Endothelial cell of umbilical vein (primary cell): ENCODE data around the gene CLCN3. TPM values are rescaled to one million over a fixed set of nuclear protein-coding genes. Genes with fewer than 3 reads are reported as not detected.

Experiments used
- BruUV-seq: library from RNA; stranded (reverse); fragments of 400-500 nt; replicated peaks from 2 replicates; lab custom pipeline; 2021; lab: Mats Ljungman, UMichigan
- CTCF ChIA-PET: fragments of 300-600, 350-600 bp; sonication (Branson Sonifier 250); formaldehyde crosslinking; loops from one replicate; lab custom pipeline; 2021; ENCODE audit warnings: antibody characterized with exemption, inconsistent platforms; lab: Charles Lee
- POLR2A ChIA-PET: fragments of 300-600, 350-600 bp; sonication (Branson Sonifier 250); formaldehyde crosslinking; loops from one replicate; lab custom pipeline; 2021; ENCODE audit warnings: antibody characterized with exemption, inconsistent platforms; lab: Charles Lee
- DNase-seq: peaks from one replicate; pipeline ENCODE4 v3.0.0-alpha.2; 2011; ENCODE audit warnings: low read depth, low spot score
- FAIRE-seq: peaks from 2 replicates; lab custom pipeline; 2011; peaks lifted over from hg19 to GRCh38; lab: Jason Lieb, UNC
- H2AFZ ChIP-seq: 2 replicates; pipeline ENCODE4 v1.6.0; 2012; ENCODE audit warnings: low read depth, low read length, control low read depth, inconsistent platforms
- H3K27ac ChIP-seq: 2 replicates; pipeline ENCODE4 v1.5.1; 2011; ENCODE audit warnings: low read depth, mild to moderate bottlenecking, control low read depth, low read length, moderate library complexity; ENCODE audit not compliant: insufficient read depth
- H3K27me3 ChIP-seq, 2 experiments: 2 replicates each; pipeline versions ENCODE4 v1.6.0 to v1.6.1; 2011; ENCODE audit warnings: low read length in 2 of 2, mixed read lengths in 1 of 2; ENCODE audit not compliant: control insufficient read depth in 2 of 2, insufficient read depth in 2 of 2
- H3K36me3 ChIP-seq, 2 experiments: 2 replicates in 1 of 2; 3 replicates in 1 of 2; pipeline ENCODE4 v1.5.1; 2011; ENCODE audit warnings: low read length in 2 of 2, mild to moderate bottlenecking in 1 of 2, moderate library complexity in 1 of 2; ENCODE audit not compliant: control insufficient read depth in 2 of 2, insufficient read depth in 2 of 2; ENCODE audit errors: extremely low read depth in 1 of 2
- H3K4me1 ChIP-seq: 3 replicates; pipeline ENCODE4 v1.5.1; 2011; ENCODE audit warnings: mild to moderate bottlenecking, low read length; ENCODE audit not compliant: control insufficient read depth, insufficient read depth; ENCODE audit errors: extremely low read depth
- H3K4me2 ChIP-seq: 2 replicates; pipeline ENCODE4 v1.6.1; 2011; ENCODE audit warnings: low read length, control low read depth, mixed read lengths; ENCODE audit not compliant: insufficient read depth
- H3K4me3 ChIP-seq, 3 experiments: fragments of 200-600 bp in 1 of 3; sonication (generic), shearing (Covaris generic) in 1 of 3; replicated peaks in 1 of 3; 2 replicates each; pipeline ENCODE4 v1.5.1; 2011 to 2016; ENCODE audit warnings: control low read depth in 3 of 3, low read length in 3 of 3, mild to moderate bottlenecking in 2 of 3, inconsistent platforms in 1 of 3, low read depth in 1 of 3, moderate library complexity in 1 of 3; ENCODE audit not compliant: insufficient read depth in 1 of 3
- H3K79me2 ChIP-seq: 2 replicates; pipeline ENCODE4 v1.6.0; 2012; ENCODE audit warnings: low read length, inconsistent platforms; ENCODE audit not compliant: control insufficient read depth, insufficient read depth
- H3K9ac ChIP-seq: replicated peaks from 2 replicates; pipeline ENCODE3; 2011; ENCODE audit warnings: low read length, control low read depth; ENCODE audit not compliant: insufficient read depth; ENCODE audit errors: extremely low read depth
- H3K9me1 ChIP-seq: replicated peaks from 3 replicates; pipeline ENCODE4 v1.6.0; 2011; ENCODE audit warnings: mild to moderate bottlenecking, low read length; ENCODE audit not compliant: control insufficient read depth, insufficient read depth; ENCODE audit errors: extremely low read depth
- H3K9me3 ChIP-seq: replicated peaks from 2 replicates; pipeline ENCODE4 v1.5.1; 2012; ENCODE audit warnings: low read length, inconsistent platforms; ENCODE audit not compliant: control insufficient read depth, insufficient read depth
- H4K20me1 ChIP-seq: replicated peaks from 2 replicates; pipeline ENCODE3; 2011; ENCODE audit warnings: mild to moderate bottlenecking, low read length; ENCODE audit not compliant: control insufficient read depth, insufficient read depth; ENCODE audit errors: extremely low read depth
- EZH2 ChIP-seq: IDR thresholded peaks from 2 replicates; pipeline ENCODE4 v1.6.1; 2012; ENCODE audit warnings: borderline replicate concordance, low read depth, mild to moderate bottlenecking, moderate library complexity, low read length, inconsistent platforms; ENCODE audit not compliant: severe bottlenecking
- FOS ChIP-seq: IDR thresholded peaks from 2 replicates; pipeline ENCODE4 v1.6.1; 2011; ENCODE audit warnings: mild to moderate bottlenecking, low read length, moderate library complexity, borderline replicate concordance; ENCODE audit not compliant: insufficient read depth
- GATA2 ChIP-seq: IDR thresholded peaks from 2 replicates; pipeline ENCODE4 v1.7.0; 2011; ENCODE audit warnings: low read depth, mild to moderate bottlenecking, moderate library complexity, mixed read lengths, low read length; ENCODE audit not compliant: insufficient read length, insufficient read depth
- JUN ChIP-seq: IDR thresholded peaks from 2 replicates; pipeline ENCODE4 v1.6.1; 2011; ENCODE audit warnings: borderline replicate concordance, low read depth; ENCODE audit not compliant: insufficient read length, insufficient read depth
- MYC ChIP-seq: IDR thresholded peaks from one replicate; pipeline ENCODE4 v1.6.1; 2011; ENCODE audit warnings: mild to moderate bottlenecking, low read depth, low read length
- POLR2A ChIP-seq: IDR thresholded peaks from 2 replicates; pipeline ENCODE4 v1.6.1; 2012; ENCODE audit warnings: low read depth, mild to moderate bottlenecking, control low read depth, low read length
- POLR2AphosphoS5 ChIP-seq: IDR thresholded peaks from 2 replicates; pipeline ENCODE4 v1.6.1; 2012; ENCODE audit warnings: low read depth, mild to moderate bottlenecking, control low read depth, low read length, moderate library complexity; ENCODE audit not compliant: insufficient read depth
- dilution Hi-C: fragments of 300-500 bp; cut with MboI; formaldehyde crosslinking; loops from one replicate; pipeline ENCODE4 v1.15.0; 2019; ENCODE audit warnings: low sequenced_read_pairs; ENCODE audit not compliant: extremely low pct_ligation_motif_present
- intact Hi-C: fragments of 100-400 bp; cut with micrococcal nuclease; formaldehyde crosslinking; loops from one replicate; pipeline ENCODE4 v1.10.0; 2022
- polyA plus RNA-seq, 4 experiments: library from polyadenylated mRNA; depleted of rRNA in 3 of 4; stranded (reverse) in 3 of 4; unstranded in 1 of 4; fragments of >200 nt; gene quantifications; 2 replicates each; pipeline versions ENCODE4 v1.2.1 to v1.2.3, GENCODE V29; 2011 to 2012; ENCODE audit warnings: missing spikeins in 1 of 4
- total RNA-seq: library from RNA; stranded (reverse); gene quantifications from 2 replicates; pipeline ENCODE4 v1.2.3, GENCODE V29; 2021
- TF ChIP-seq, protein P1 (sequence below), 2 donors: IDR thresholded peaks; 1 replicate in 1 of 2; 2 replicates in 1 of 2; pipeline ENCODE4 v1.5.1; 2011; ENCODE audit warnings: low read length in 2 of 2, mild to moderate bottlenecking in 2 of 2, moderate library complexity in 2 of 2, control low read depth in 1 of 2, inconsistent platforms in 1 of 2, low read depth in 1 of 2; ENCODE audit not compliant: insufficient read depth in 1 of 2; ENCODE audit errors: extremely low read depth in 1 of 2
- TF ChIP-seq, protein P2 (sequence below): IDR thresholded peaks from 2 replicates; pipeline ENCODE4 v1.6.1; 2011; ENCODE audit not compliant: insufficient read depth, insufficient read length

CLCN3 gene
- total and polyA plus RNA-seq, 2 donors (not counting 3 experiments of a cell fraction or from before 2014, with no cell fraction given): 16.5 to 51.4 TPM

GRCh38 chr4:169766741-169767140 is 146.4 kb downstream of the CLCN3 start:
- Histone ChIP-seq H3K4me2 (no peak overlapping the region), H3K9ac (no peak overlapping the region), H3K79me2 (no peaks in the 10 kb centered on the region), H3K27ac (no peak overlapping the region), H3K4me1 (no peaks in the 10 kb centered on the region), H3K36me3 (no peaks in the 10 kb centered on the region), H3K27me3 (peaks cover 5 to 15% of the 10 kb centered on the region in 2 experiments), H3K9me3 (no peaks in the 10 kb centered on the region), H3K4me3 (no peak overlapping the region), H2AFZ (no peak overlapping the region), H3K9me1 (no peaks in the 10 kb centered on the region), H4K20me1 (no peaks in the 10 kb centered on the region)
- BruUV-seq: no TSS peak
- dilution Hi-C loops: no loop called here
- no peak for TF ChIP-seq POLR2A
- TF ChIP-seq POLR2AphosphoS5: no peak
- no peak for TF ChIP-seq EZH2
- no peak for TF ChIP-seq GATA2
- TF ChIP-seq, protein P1, sequence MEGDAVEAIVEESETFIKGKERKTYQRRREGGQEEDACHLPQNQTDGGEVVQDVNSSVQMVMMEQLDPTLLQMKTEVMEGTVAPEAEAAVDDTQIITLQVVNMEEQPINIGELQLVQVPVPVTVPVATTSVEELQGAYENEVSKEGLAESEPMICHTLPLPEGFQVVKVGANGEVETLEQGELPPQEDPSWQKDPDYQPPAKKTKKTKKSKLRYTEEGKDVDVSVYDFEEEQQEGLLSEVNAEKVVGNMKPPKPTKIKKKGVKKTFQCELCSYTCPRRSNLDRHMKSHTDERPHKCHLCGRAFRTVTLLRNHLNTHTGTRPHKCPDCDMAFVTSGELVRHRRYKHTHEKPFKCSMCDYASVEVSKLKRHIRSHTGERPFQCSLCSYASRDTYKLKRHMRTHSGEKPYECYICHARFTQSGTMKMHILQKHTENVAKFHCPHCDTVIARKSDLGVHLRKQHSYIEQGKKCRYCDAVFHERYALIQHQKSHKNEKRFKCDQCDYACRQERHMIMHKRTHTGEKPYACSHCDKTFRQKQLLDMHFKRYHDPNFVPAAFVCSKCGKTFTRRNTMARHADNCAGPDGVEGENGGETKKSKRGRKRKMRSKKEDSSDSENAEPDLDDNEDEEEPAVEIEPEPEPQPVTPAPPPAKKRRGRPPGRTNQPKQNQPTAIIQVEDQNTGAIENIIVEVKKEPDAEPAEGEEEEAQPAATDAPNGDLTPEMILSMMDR (IDR thresholded peaks at IDR 0.05; ENCODE audit: extremely low read depth in 1 of 2, insufficient read depth in 1 of 2, low read depth in 1 of 2, low read length in 2 of 2): no peak
- TF ChIP-seq MYC: no peak
- no peak for TF ChIP-seq JUN
- TF ChIP-seq, protein P2, sequence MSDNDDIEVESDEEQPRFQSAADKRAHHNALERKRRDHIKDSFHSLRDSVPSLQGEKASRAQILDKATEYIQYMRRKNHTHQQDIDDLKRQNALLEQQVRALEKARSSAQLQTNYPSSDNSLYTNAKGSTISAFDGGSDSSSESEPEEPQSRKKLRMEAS: no peak
- no peak for TF ChIP-seq FOS
- FAIRE-seq (no peak), DNase-seq (no peak)
- POLR2A ChIA-PET: no interaction called here
- intact Hi-C loops: no loop called here
- CTCF ChIA-PET: interaction anchor here (0.9 to 3.3 kb wide), 2 partner anchors 8 to 154 kb away, joined by 4 to 12 read pairs; partner anchors contain the start of gene NEK1
